GM21825 (cell line): ENCODE measurements around the gene PRSS36.

Source experiments
- ATAC-seq: cut with Tn5 transposase; IDR thresholded peaks from one replicate; pipeline ENCODE4 v1.9.1; 2021; ENCODE audit warnings: mild to moderate bottlenecking, moderate library complexity; ENCODE audit not compliant: unreplicated experiment

Gene PRSS36

GRCh38 chr16:31128711-31129567 is 20.9 kb downstream of the PRSS36 start:
- no peak for ATAC-seq

DNA sequence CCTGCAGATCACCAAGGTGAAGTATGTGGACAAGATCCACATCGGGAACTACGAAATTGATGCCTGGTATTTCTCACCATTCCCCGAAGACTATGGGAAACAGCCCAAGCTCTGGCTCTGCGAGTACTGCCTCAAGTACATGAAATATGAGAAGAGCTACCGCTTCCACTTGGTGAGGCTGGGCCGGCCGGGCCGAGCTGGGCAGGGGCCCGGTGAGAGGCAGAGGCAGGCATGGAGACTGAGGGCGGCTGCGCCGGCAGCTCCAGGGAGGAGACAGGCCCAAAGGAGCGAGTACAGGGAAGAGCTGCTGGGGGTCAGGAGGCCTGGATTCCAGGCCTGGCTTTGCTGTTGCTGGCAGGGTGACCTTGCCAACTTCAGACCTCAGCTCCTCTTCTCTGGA is 22.7 kb downstream of the PRSS36 start:
- ATAC-seq, result no peak

GRCh38 chr16:31125844-31126243 is 24.0 kb downstream of the PRSS36 start:
- no peak for ATAC-seq

DNA sequence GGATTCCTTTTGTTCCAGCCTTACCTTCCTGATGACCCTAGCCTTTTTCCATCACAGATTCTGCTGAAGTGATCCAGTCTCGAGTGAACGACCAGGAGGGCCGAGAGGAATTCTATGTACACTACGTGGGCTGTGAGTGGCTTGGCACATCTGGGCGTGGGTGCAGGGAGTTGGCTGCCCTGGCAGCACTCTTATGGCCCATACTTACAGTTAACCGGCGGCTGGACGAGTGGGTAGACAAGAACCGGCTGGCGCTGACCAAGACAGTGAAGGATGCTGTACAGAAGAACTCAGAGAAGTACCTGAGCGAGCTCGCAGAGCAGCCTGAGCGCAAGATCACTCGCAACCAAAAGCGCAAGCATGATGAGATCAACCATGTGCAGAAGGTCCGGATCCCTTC is 29.7 kb downstream of the PRSS36 start:
- ATAC-seq, result no peak

DNA sequence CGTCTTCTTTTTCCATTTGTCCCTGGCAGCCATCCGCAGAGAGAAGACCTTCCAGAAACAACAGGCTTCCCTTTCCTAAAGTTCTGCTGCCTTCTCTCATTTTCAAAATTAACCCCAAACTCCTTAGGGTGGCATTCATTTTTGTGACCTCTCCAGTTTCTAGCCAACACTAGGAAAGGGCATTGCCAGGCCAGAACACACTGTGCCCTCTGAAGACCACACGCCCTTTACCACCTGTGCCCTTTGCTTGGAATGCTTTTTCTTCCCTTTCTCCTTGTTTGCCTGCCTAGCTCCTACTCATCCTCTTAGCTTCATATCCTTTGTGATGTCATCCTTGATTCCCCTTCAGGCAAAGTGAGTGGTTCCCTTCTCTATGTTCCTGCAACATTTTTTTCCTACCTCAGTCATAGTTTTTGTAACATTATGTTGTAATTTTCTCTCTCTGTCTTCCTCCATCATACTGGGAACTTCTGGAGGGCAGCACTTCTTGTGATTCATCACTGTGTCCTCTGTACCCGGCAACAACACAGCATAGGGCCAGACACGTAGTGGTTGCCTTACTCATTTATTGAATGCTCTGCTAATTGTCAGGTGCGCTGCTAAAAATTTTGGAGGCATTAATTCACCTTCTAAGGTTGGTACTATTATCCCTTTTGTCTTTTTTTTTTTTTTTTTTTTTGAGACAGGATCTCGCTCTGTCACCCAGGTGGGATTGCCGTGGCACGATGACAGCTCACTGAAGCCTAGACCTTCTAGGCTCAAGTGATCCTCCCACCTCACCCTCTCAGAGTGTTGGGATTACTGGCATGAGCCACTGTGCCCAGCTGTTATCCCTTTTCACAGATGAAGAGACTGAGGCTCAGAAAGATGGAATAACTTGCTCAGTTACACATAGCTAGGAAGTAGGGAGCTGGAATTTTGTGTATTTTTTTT is 31.4 kb downstream of the PRSS36 start:
- no peak for ATAC-seq

DNA sequence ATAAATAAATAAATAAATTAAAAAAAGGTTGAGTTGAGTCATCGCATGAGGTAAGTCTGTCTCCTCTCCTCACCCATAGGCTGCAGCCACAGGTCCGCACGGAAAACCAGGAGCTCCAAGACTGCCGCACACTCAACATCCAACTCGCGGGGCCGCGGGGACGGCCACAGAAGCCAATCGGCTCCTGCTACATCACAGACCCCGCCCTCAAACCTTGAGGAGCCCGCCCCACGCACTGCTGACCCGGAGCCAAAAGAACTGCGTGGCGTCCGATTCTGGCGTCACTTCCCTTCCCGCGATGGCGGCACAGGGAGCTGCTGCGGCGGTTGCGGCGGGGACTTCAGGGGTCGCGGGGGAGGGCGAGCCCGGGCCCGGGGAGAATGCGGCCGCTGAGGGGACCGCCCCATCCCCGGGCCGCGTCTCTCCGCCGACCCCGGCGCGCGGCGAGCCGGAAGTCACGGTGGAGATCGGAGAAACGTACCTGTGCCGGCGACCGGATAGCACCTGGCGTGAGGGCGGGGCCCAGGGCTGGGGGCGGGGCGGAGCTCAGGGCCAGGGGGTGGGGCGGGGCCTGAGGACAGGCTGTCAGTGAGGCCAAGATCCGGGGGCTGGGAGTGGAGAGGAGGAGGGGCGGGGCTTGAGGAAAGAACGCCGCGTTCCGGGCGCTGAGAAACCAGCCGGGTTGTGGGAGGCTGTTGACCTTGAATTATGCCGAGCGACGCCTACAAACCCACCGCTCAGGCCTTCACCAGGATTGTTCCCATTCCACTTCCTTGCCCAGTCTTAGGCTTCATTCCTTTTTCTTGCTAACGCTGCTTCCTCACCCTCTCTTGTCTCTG is 32.3 kb downstream of the PRSS36 start, which contains the start of gene KAT8:
Gene KAT8 (plus strand): TSS at position 281 of the 839 bp plus-strand sequence. CDS start 18 bp downstream, at position 299.
- peak; percentile 84 for ATAC-seq

DNA sequence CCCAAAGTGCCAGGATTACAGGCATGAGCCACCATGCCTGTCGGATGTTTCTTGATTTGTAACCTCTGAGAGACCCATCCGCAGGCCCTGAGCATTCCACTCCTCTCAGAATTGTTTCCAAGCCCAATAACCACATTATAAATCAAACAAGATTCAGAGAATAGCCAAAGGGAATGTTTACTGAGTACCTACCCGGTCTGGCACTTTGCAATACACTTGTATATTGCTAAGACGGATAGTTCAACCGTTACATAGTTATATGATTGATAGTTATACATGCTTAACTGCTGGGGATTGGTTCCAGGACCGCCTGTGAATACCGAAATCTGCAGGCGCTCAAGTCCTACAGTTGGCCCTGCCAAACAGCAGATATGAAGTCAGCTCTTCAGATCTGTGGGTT is 35.4 kb downstream of the PRSS36 start:
- no peak for ATAC-seq

DNA sequence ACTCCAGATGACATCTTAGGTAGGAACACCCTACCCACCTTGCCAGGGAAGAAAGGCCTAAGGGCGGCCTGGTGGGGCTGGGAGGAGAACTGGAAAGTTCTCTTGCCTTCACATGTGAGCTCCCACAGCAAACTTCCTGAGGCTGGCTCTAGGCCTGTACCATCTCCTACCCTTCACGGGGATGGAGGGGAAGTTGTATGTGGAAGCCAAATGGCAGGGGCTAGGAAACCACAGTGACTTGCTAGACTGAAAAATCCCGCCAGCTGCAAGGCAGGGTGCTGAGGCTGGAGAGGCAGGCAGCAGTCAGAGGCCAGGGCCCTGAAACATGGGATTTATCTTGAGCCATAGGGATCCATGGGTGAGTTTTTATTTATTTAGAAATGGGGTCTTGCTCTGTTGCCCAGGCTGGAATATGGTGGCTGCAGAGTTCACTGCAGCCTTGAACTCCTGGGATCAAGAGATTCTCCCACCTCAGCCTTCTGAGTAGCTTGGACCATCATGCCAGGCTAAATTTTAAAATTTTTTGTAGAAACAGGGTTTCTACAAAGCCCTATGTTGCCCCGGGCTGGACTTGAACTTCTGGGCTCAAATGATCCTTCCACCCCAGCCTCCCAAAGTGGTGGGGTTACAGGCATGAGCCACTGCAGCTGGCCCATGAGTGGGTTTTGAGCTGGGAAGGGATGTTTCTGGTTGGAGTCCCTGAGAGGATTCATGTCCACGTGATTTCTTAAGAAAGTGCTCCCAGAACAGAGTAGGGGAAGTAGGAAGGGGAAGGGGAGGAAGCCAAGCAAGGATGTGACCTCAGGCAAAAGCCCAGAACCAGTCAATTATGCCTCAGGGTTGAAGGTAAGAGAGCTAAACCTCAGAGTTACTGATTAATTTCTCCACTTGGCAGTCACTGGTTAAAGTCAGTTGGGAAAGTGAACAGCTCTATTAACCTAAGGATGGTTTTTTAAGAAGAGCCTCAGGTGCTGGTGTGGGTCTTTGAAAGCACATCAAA is 36.4 kb downstream of the PRSS36 start:
- ATAC-seq, result no peak

- no peak for ATAC-seq
Measured at GRCh38 chr16:31112711-31113110, 37.2 kb downstream of the PRSS36 start.

DNA sequence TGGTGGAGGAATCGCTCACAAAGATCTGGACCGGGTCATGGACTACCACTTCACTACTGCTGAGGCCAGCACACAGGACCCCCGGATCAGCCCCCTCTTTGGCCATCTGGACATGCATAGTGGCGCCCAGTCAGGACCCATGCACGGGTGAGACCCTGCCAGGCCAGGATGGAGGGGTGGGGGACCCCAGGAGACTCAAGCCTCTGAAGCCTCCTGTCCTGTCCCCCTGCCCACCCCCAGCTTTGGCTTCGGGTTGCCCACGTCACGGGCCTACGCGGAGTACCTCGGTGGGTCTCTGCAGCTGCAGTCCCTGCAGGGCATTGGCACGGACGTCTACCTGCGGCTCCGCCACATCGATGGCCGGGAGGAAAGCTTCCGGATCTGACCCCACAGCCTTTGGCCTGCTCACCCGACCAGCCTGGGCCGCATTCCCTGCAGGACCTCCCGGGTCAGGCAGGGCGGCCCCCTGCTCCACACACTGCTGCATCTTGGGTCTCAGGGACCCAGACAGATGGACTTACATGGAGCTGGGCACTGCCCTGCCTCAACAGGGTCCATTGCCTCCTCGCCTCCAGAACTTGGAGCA is 37.9 kb downstream of the PRSS36 start:
- no peak for ATAC-seq

DNA sequence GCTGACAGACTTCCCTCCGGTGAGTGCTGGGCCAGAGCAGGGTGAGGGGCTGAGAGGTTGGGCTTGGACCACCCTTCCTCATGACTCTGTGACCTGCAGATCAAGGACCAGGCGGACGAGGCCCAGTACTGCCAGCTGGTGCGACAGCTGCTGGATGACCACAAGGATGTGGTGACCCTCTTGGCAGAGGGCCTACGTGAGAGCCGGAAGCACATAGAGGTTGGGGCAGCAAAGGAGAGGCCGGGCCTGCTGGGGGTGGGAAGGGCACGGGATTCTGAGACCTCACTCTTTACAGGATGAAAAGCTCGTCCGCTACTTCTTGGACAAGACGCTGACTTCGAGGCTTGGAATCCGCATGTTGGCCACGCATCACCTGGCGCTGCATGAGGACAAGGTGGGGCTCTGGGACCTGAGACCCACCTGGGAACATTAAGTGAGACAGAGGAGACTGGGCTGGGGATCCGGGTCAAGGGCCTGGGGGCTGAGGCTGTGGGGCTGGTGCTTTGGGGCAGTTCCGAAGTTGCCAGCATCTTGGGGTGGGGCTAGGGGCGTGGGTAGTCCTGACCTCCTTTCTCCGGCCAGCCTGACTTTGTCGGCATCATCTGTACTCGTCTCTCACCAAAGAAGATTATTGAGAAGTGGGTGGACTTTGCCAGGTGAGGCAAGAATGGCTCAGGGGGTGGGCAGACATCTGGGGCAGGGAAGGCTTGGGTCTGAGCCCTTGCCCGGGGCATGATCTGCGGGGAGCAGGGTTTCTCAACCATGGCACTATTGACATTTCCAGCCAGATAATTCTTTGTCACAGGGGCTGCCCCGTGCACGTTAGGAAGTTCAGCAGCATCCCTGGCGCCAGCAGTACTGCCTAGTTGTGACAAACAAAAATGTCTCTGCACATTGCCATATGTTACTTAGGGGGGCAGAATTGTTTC is 39.5 kb downstream of the PRSS36 start:
- ATAC-seq, result no peak

GRCh38 chr16:31109622-31110021 is 40.2 kb downstream of the PRSS36 start:
- no peak for ATAC-seq

- ATAC-seq, result no peak
Measured at GRCh38 chr16:31108794-31109558, 40.9 kb downstream of the PRSS36 start.

- peak; percentile 76 for ATAC-seq
Measured at GRCh38 chr16:31108035-31108793, 41.7 kb downstream of the PRSS36 start, which contains the start of gene BCKDK. Gene BCKDK, plus strand, starts transcription at chr16:31108386. Its CDS starts 838 bp downstream, at chr16:31109224.

- peak; percentile 55 for ATAC-seq
Measured at GRCh38 chr16:31107465-31107867, 42.4 kb downstream of the PRSS36 start.
